ENCODE data around the gene CMTM7. TPM values are rescaled to one million over a fixed set of nuclear protein-coding genes. Genes with fewer than 3 reads are reported as not detected.

CMTM7 gene
- total and polyA plus RNA-seq, 2 of the 8 experiments (the other 6 are each of a cell fraction or from before 2014, with no cell fraction given): 33.3 to 65.8 TPM

GRCh38 chr3:32501783-32502117 is 110.1 kb downstream of the CMTM7 start:
- no peak overlapping the region for H2BK15ac ChIP-seq (ENCODE audit: low read length)
- peaks cover 0 to 40% of the 10 kb centered on the region in 2 experiments; a peak in 2 of 4 replicates for H3K79me2 ChIP-seq (ENCODE audit: control insufficient read depth in 1 of 2, insufficient read depth in 2 of 2, low read length in 2 of 2)
- H3K4me1 ChIP-seq (replicated peaks in 1 of 4; ENCODE audit: control insufficient read depth in 3 of 4, insufficient read depth in 4 of 4, low read length in 3 of 4): peaks cover 0 to 7% (median 3%) of the 10 kb centered on the region in 4 experiments; a peak in 5 of 7 replicates
- H3K4me2 ChIP-seq (ENCODE audit: insufficient read depth in 1 of 2, low read depth in 2 of 2, low read length in 2 of 2): peak overlapping the region; percentile 79
- no peak overlapping the region for H4K91ac ChIP-seq (replicated peaks; ENCODE audit: insufficient read length, low read length)
- no peak overlapping the region; the same call in 1 of the 2 replicates for H3K18ac ChIP-seq (ENCODE audit: extremely low read depth, low read length)
- no peak overlapping the region for H3K4ac ChIP-seq (replicated peaks; ENCODE audit: insufficient read length, low read depth, low read length)
- peak overlapping the region in 3 of 4 experiments; percentile 67 to 70 (median 68); a peak in 3 of 7 replicates for H3K9ac ChIP-seq (replicated peaks in 1 of 4; ENCODE audit: extremely low read depth in 1 of 4, low read depth in 3 of 4, low read length in 3 of 4)
- no peak overlapping the region for H2BK20ac ChIP-seq (ENCODE audit: low read length)
- TF ChIP-seq SP4 (IDR thresholded peaks at IDR 0.05; ENCODE audit: low read length): no peak
- no peak for TF ChIP-seq POLR2AphosphoS5 (IDR thresholded peaks at IDR 0.05; ENCODE audit: low read depth, low read length)
- TF ChIP-seq TCF12 (IDR thresholded peaks at IDR 0.05; ENCODE audit: low read depth, low read length): no peak
- TF ChIP-seq JUN (IDR thresholded peaks at IDR 0.05; ENCODE audit: low read depth, low read length): no peak
- TF ChIP-seq GTF2F1 (IDR thresholded peaks at IDR 0.05; ENCODE audit: borderline replicate concordance, low read depth, low read length): no peak
- no peak for TF ChIP-seq GABPA (IDR thresholded peaks at IDR 0.05; ENCODE audit: borderline replicate concordance, insufficient read depth, low read length)
- TF ChIP-seq TBP (IDR thresholded peaks at IDR 0.05; ENCODE audit: low read depth, low read length): no peak
- no peak for TF ChIP-seq PHF8 (conservative IDR thresholded peaks at IDR 0.05; ENCODE audit: low read depth, low read length)
- no peak for TF ChIP-seq CTBP2 (IDR thresholded peaks at IDR 0.05; ENCODE audit: borderline replicate concordance, insufficient read depth, insufficient read length, low read length)
- no peak for TF ChIP-seq SRF (IDR thresholded peaks at IDR 0.05; ENCODE audit: low read depth, low read length)
- H3K27ac ChIP-seq (ENCODE audit: low read depth, low read length): no peak overlapping the region
- H4K5ac ChIP-seq (ENCODE audit: insufficient read length, low read depth, low read length): no peak overlapping the region
- 13% methylated on average over 4 of the region's 4 CpGs; no CpG with 5 or more reads in 1 of the 2 experiments for WGBS, 2 experiments (ENCODE audit: extremely low coverage in 1 of 2, insufficient coverage in 1 of 2, insufficient read length in 1 of 2, insufficient replicate concordance in 2 of 2, low coverage in 1 of 2, low lambda C conversion rate in 2 of 2, missing lambda C conversion rate in 1 of 2)
- H4K20me1 ChIP-seq (replicated peaks in 1 of 2; ENCODE audit: control insufficient read depth in 1 of 2, insufficient read depth in 2 of 2, low read length in 2 of 2): peaks cover 0 to 2% of the 10 kb centered on the region in 2 experiments
- no peak overlapping the region for H2BK12ac ChIP-seq (ENCODE audit: low read depth, low read length)
- H3K9me3 ChIP-seq (ENCODE audit: insufficient read depth in 2 of 2, low read depth in 1 of 2, low read length in 1 of 2): no peaks in the 10 kb centered on the region
- H4K8ac ChIP-seq (ENCODE audit: extremely low read depth, insufficient read depth, low read length): no peak overlapping the region
- no peaks in the 10 kb centered on the region for H3K36me3 ChIP-seq (ENCODE audit: control insufficient read depth in 2 of 4, insufficient read depth in 4 of 4, low read length in 3 of 4)
- H2AFZ ChIP-seq (ENCODE audit: low read length): no peak overlapping the region
- no peak overlapping the region for H2BK5ac ChIP-seq (ENCODE audit: low read depth, low read length)
- H3K27me3 ChIP-seq (replicated peaks in 1 of 4; ENCODE audit: control insufficient read depth in 3 of 4, extremely low read depth in 1 of 4, insufficient read depth in 3 of 4, low read length in 3 of 4): no peaks in the 10 kb centered on the region
- CTCF ChIA-PET (ENCODE audit: partially characterized antibody): interaction anchor here (1.9 kb wide), 1 partner anchor 34 kb away, joined by 6 read pairs; no protein-coding TSS in a partner anchor
- no peak overlapping the region for H2AK5ac ChIP-seq (ENCODE audit: low read depth, low read length)
- FAIRE-seq: no peak
- H3K4me3 ChIP-seq (ENCODE audit: extremely low read depth in 1 of 4, insufficient read depth in 2 of 4, low read depth in 3 of 4, low read length in 4 of 4): peak overlapping the region; percentile 83 to 98 (median 88)
- no peaks in the 10 kb centered on the region for H3K79me1 ChIP-seq (ENCODE audit: low read depth, low read length)
- no peaks in the 10 kb centered on the region for H3K23me2 ChIP-seq (ENCODE audit: low read depth, low read length)
- no peak overlapping the region for H3K56ac ChIP-seq (replicated peaks; ENCODE audit: insufficient read length, low read depth, low read length)
- H3K23ac ChIP-seq (ENCODE audit: insufficient read length): no peak overlapping the region
- no peak overlapping the region for H2BK120ac ChIP-seq (replicated peaks; ENCODE audit: low read depth, low read length)
- POLR2A ChIA-PET (ENCODE audit: partially characterized antibody): interaction anchor here (0.8 to 2.3 kb wide), 3 partner anchors 10 to 132 kb away, joined by 3 to 10 read pairs (median 3); no protein-coding TSS in a partner anchor
- DNase-seq (ENCODE audit: low read depth in 1 of 2, low spot score in 2 of 2): no peak
- no peak overlapping the region for H3K14ac ChIP-seq (ENCODE audit: insufficient read length)
